Measurements from ENCODE around the gene MROH8. TPM values are rescaled to one million over a fixed set of nuclear protein-coding genes. Genes with fewer than 3 reads are reported as not detected.

MROH8 gene
- total and polyA plus RNA-seq, 2 of the 13 experiments (the other 11 are each of a cell fraction or from before 2014, with no cell fraction given), result 2.6 to 5.5 TPM

DNA sequence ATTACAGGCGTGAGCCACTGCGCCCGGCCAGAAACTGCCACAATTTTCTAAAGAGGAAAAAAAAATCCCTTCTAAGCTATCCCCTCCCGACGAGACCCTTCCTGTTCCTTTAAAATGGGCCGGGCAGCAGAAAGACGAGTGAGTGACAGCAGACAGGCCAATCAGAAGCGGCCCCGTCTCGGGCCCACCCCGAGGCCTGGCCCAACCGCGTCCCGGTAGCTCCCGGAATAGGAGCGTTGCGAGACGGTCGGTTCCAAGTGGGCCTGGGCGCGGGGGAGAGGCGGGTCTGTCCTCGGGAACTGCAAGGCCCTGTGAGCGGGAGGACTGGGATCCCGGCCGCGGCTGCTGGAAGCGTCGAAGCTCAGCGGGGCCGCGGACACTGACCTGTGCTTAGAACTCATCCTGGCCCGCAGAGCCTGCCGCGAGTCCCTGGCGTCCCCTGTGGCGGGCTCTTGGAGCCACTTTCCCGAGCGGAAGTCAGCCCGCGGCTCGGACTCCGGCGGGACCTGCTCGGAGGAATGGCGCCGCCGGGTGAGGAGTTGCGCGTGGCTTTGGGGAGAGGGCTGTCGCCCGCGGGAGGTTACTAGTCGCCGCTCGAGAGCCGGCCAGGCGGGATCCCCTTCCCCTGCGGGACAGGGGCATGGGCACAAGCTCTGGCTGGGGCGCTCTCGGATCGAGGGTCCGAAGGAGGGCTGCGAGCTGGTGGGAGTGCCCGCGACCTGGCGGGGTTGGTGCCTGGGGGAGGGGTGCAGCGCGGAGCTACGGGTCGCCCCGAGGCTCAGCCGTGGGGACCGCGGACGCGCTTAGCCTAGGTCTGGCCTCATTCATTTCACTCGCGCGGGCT, at the start of gene MROH8, which contains the start of gene RPN2 (continued):
- TF ChIP-seq, protein P1, sequence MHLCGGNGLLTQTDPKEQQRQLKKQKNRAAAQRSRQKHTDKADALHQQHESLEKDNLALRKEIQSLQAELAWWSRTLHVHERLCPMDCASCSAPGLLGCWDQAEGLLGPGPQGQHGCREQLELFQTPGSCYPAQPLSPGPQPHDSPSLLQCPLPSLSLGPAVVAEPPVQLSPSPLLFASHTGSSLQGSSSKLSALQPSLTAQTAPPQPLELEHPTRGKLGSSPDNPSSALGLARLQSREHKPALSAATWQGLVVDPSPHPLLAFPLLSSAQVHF (CRISPR knock-in tag; IDR thresholded peaks at IDR 0.05), result no peak
- TF ChIP-seq, protein P2, sequence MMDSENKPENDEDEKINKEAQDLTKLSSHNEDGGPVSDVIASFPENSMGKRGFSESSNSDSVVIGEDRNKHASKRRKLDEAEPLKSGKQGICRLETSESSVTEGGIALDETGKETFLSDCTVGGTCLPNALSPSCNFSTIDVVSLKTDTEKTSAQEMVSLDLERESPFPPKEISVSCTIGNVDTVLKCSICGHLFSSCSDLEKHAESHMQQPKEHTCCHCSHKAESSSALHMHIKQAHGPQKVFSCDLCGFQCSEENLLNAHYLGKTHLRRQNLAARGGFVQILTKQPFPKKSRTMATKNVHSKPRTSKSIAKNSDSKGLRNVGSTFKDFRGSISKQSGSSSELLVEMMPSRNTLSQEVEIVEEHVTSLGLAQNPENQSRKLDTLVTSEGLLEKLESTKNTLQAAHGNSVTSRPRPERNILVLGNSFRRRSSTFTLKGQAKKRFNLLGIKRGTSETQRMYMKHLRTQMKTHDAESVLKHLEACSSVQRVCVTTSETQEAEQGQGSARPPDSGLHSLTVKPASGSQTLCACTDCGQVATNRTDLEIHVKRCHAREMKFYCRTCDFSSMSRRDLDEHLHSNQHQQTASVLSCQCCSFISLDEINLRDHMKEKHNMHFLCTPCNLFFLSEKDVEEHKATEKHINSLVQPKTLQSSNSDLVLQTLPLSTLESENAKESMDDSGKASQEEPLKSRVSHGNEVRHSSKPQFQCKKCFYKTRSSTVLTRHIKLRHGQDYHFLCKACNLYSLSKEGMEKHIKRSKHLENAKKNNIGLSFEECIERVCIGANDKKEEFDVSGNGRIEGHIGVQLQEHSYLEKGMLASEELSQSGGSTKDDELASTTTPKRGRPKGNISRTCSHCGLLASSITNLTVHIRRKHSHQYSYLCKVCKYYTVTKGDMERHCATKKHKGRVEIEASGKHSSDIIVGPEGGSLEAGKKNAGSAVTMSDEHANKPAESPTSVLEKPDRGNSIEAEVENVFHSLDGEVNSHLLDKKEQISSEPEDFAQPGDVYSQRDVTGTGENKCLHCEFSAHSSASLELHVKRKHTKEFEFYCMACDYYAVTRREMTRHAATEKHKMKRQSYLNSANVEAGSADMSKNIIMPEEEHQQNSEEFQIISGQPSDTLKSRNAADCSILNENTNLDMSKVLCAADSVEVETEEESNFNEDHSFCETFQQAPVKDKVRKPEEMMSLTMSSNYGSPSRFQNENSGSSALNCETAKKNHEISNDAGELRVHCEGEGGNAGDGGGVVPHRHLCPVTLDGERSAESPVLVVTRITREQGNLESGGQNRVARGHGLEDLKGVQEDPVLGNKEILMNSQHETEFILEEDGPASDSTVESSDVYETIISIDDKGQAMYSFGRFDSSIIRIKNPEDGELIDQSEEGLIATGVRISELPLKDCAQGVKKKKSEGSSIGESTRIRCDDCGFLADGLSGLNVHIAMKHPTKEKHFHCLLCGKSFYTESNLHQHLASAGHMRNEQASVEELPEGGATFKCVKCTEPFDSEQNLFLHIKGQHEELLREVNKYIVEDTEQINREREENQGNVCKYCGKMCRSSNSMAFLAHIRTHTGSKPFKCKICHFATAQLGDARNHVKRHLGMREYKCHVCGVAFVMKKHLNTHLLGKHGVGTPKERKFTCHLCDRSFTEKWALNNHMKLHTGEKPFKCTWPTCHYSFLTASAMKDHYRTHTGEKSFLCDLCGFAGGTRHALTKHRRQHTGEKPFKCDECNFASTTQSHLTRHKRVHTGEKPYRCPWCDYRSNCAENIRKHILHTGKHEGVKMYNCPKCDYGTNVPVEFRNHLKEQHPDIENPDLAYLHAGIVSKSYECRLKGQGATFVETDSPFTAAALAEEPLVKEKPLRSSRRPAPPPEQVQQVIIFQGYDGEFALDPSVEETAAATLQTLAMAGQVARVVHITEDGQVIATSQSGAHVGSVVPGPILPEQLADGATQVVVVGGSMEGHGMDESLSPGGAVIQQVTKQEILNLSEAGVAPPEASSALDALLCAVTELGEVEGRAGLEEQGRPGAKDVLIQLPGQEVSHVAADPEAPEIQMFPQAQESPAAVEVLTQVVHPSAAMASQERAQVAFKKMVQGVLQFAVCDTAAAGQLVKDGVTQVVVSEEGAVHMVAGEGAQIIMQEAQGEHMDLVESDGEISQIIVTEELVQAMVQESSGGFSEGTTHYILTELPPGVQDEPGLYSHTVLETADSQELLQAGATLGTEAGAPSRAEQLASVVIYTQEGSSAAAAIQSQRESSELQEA (CRISPR knock-in tag; IDR thresholded peaks at IDR 0.05; ENCODE audit: not compliant biosample characterization), result peak; percentile 97
- peak; percentile 82 for TF ChIP-seq EEA1 (CRISPR knock-in tag; IDR thresholded peaks at IDR 0.05; ENCODE audit: borderline replicate concordance)
- TF ChIP-seq ZMAT3 (CRISPR knock-in tag; conservative IDR thresholded peaks at IDR 0.05), result peak; percentile 42; the same call in 1 of the 2 replicates
- TF ChIP-seq SP1 (IDR thresholded peaks at IDR 0.05), result 0 out of 2 replicates have a peak, but pooled peaks have one; percentile 9
- TF ChIP-seq SP1 (CRISPR knock-in tag; IDR thresholded peaks at IDR 0.05), result peak; percentile 87
- no peak for TF ChIP-seq RFX1 (IDR thresholded peaks at IDR 0.05)
- TF ChIP-seq GABPB1 (CRISPR knock-in tag; IDR thresholded peaks at IDR 0.05), result peak; percentile 97
- TF ChIP-seq, protein P3, sequence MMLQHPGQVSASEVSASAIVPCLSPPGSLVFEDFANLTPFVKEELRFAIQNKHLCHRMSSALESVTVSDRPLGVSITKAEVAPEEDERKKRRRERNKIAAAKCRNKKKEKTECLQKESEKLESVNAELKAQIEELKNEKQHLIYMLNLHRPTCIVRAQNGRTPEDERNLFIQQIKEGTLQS (CRISPR knock-in tag; IDR thresholded peaks at IDR 0.05), result peak; percentile 47; the same call in 1 of the 2 replicates
- no peak; the same call in 1 of the 2 replicates for TF ChIP-seq ZNF446 (CRISPR knock-in tag; IDR thresholded peaks at IDR 0.05)
- TF ChIP-seq, protein P4, sequence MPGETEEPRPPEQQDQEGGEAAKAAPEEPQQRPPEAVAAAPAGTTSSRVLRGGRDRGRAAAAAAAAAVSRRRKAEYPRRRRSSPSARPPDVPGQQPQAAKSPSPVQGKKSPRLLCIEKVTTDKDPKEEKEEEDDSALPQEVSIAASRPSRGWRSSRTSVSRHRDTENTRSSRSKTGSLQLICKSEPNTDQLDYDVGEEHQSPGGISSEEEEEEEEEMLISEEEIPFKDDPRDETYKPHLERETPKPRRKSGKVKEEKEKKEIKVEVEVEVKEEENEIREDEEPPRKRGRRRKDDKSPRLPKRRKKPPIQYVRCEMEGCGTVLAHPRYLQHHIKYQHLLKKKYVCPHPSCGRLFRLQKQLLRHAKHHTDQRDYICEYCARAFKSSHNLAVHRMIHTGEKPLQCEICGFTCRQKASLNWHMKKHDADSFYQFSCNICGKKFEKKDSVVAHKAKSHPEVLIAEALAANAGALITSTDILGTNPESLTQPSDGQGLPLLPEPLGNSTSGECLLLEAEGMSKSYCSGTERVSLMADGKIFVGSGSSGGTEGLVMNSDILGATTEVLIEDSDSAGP (CRISPR knock-in tag; IDR thresholded peaks at IDR 0.05; ENCODE audit: borderline replicate concordance), result peak; percentile 99
- TF ChIP-seq, protein P5, sequence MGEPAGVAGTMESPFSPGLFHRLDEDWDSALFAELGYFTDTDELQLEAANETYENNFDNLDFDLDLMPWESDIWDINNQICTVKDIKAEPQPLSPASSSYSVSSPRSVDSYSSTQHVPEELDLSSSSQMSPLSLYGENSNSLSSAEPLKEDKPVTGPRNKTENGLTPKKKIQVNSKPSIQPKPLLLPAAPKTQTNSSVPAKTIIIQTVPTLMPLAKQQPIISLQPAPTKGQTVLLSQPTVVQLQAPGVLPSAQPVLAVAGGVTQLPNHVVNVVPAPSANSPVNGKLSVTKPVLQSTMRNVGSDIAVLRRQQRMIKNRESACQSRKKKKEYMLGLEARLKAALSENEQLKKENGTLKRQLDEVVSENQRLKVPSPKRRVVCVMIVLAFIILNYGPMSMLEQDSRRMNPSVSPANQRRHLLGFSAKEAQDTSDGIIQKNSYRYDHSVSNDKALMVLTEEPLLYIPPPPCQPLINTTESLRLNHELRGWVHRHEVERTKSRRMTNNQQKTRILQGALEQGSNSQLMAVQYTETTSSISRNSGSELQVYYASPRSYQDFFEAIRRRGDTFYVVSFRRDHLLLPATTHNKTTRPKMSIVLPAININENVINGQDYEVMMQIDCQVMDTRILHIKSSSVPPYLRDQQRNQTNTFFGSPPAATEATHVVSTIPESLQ (CRISPR knock-in tag; conservative IDR thresholded peaks at IDR 0.05), result peak; percentile 88; the same call in 1 of the 2 replicates

Data from HepG2 (cell line).